ENCODE results near the gene ADAM19.

The ADAM19 gene

GRCh38 chr5:157556615-157557418 lies 18.8 kb downstream of the ADAM19 start:
- Histone ChIP-seq H3K9me3 (ENCODE audit: insufficient read depth, low read depth, low read length) (no peaks in the 10 kb centered on the region), H3K27ac (ENCODE audit: low read length) (no peak overlapping the region), H3K4me3 (ENCODE audit: low read length) (no peak overlapping the region), H3K9ac (ENCODE audit: low read depth, low read length) (no peak overlapping the region), H3K36me3 (ENCODE audit: insufficient read depth, low read depth, low read length) (no peaks in the 10 kb centered on the region), H3K4me1 (ENCODE audit: insufficient read depth, low read length) (peaks cover 17% of the 10 kb centered on the region), H3K27me3 (ENCODE audit: insufficient read depth, low read length) (no peaks in the 10 kb centered on the region)

GRCh38 chr5:157555037-157555640 lies 20.4 kb downstream of the ADAM19 start:
- Histone ChIP-seq H3K4me3 (ENCODE audit: low read length) (no peak overlapping the region), H3K27ac (ENCODE audit: low read length) (no peak overlapping the region), H3K9ac (ENCODE audit: low read depth, low read length) (no peak overlapping the region), H3K27me3 (ENCODE audit: insufficient read depth, low read length) (no peaks in the 10 kb centered on the region), H3K9me3 (ENCODE audit: insufficient read depth, low read depth, low read length) (no peaks in the 10 kb centered on the region), H3K4me1 (ENCODE audit: insufficient read depth, low read length) (peaks cover 11% of the 10 kb centered on the region), H3K36me3 (ENCODE audit: insufficient read depth, low read depth, low read length) (no peaks in the 10 kb centered on the region)

GRCh38 chr5:157554179-157555036 lies 21.2 kb downstream of the ADAM19 start:
- H3K9ac ChIP-seq (ENCODE audit: low read depth, low read length) = no peak overlapping the region
- no peaks in the 10 kb centered on the region for H3K9me3 ChIP-seq (ENCODE audit: insufficient read depth, low read depth, low read length)
- H3K36me3 ChIP-seq (ENCODE audit: insufficient read depth, low read depth, low read length) = no peaks in the 10 kb centered on the region
- no peaks in the 10 kb centered on the region for H3K27me3 ChIP-seq (ENCODE audit: insufficient read depth, low read length)
- H3K4me1 ChIP-seq (ENCODE audit: insufficient read depth, low read length) = peaks cover 11% of the 10 kb centered on the region
- no peak overlapping the region for H3K4me3 ChIP-seq (ENCODE audit: low read length)
- no peak overlapping the region for H3K27ac ChIP-seq (ENCODE audit: low read length)

GRCh38 chr5:157552650-157553049 lies 22.9 kb downstream of the ADAM19 start:
- H3K4me1 ChIP-seq (ENCODE audit: insufficient read depth, low read length) = peaks cover 7% of the 10 kb centered on the region
- H3K27me3 ChIP-seq (ENCODE audit: insufficient read depth, low read length) = no peaks in the 10 kb centered on the region

GRCh38 chr5:157550663-157551062 lies 24.9 kb downstream of the ADAM19 start:
- no peak overlapping the region for H3K4me3 ChIP-seq (ENCODE audit: low read length)
- H3K36me3 ChIP-seq (ENCODE audit: insufficient read depth, low read depth, low read length) = no peaks in the 10 kb centered on the region
- H3K9me3 ChIP-seq (ENCODE audit: insufficient read depth, low read depth, low read length) = no peaks in the 10 kb centered on the region
- peaks cover 7% of the 10 kb centered on the region for H3K4me1 ChIP-seq (ENCODE audit: insufficient read depth, low read length)
- no peak overlapping the region for H3K27ac ChIP-seq (ENCODE audit: low read length)
- no peak overlapping the region for H3K9ac ChIP-seq (ENCODE audit: low read depth, low read length)
- no peaks in the 10 kb centered on the region for H3K27me3 ChIP-seq (ENCODE audit: insufficient read depth, low read length)

More at GRCh38 chr5:157552650-157553049, 22.9 kb downstream of the ADAM19 start:
- Histone ChIP-seq H3K9ac (ENCODE audit: low read depth, low read length) (no peak overlapping the region), H3K9me3 (ENCODE audit: insufficient read depth, low read depth, low read length) (no peaks in the 10 kb centered on the region), H3K36me3 (ENCODE audit: insufficient read depth, low read depth, low read length) (no peaks in the 10 kb centered on the region), H3K4me3 (ENCODE audit: low read length) (no peak overlapping the region), H3K27ac (ENCODE audit: low read length) (no peak overlapping the region)

GRCh38 chr5:157549954-157550549 lies 25.5 kb downstream of the ADAM19 start:
- Histone ChIP-seq H3K27ac (ENCODE audit: low read length) (no peak overlapping the region), H3K4me1 (ENCODE audit: insufficient read depth, low read length) (peaks cover 7% of the 10 kb centered on the region), H3K9ac (ENCODE audit: low read depth, low read length) (no peak overlapping the region), H3K9me3 (ENCODE audit: insufficient read depth, low read depth, low read length) (no peaks in the 10 kb centered on the region), H3K4me3 (ENCODE audit: low read length) (no peak overlapping the region), H3K27me3 (ENCODE audit: insufficient read depth, low read length) (no peaks in the 10 kb centered on the region), H3K36me3 (ENCODE audit: insufficient read depth, low read depth, low read length) (no peaks in the 10 kb centered on the region)

GRCh38 chr5:157549283-157549629 lies 26.3 kb downstream of the ADAM19 start:
- Histone ChIP-seq H3K27me3 (ENCODE audit: insufficient read depth, low read length) (no peaks in the 10 kb centered on the region), H3K9me3 (ENCODE audit: insufficient read depth, low read depth, low read length) (no peaks in the 10 kb centered on the region), H3K4me1 (ENCODE audit: insufficient read depth, low read length) (peaks cover 2% of the 10 kb centered on the region), H3K27ac (ENCODE audit: low read length) (no peak overlapping the region), H3K4me3 (ENCODE audit: low read length) (no peak overlapping the region), H3K9ac (ENCODE audit: low read depth, low read length) (no peak overlapping the region), H3K36me3 (ENCODE audit: insufficient read depth, low read depth, low read length) (no peaks in the 10 kb centered on the region)

- Histone ChIP-seq H3K36me3 (ENCODE audit: insufficient read depth, low read depth, low read length) (no peaks in the 10 kb centered on the region), H3K27me3 (ENCODE audit: insufficient read depth, low read length) (no peaks in the 10 kb centered on the region), H3K9ac (ENCODE audit: low read depth, low read length) (no peak overlapping the region), H3K9me3 (ENCODE audit: insufficient read depth, low read depth, low read length) (no peaks in the 10 kb centered on the region), H3K27ac (ENCODE audit: low read length) (no peak overlapping the region), H3K4me1 (ENCODE audit: insufficient read depth, low read length) (no peaks in the 10 kb centered on the region; the same call in 1 of the 2 replicates), H3K4me3 (ENCODE audit: low read length) (no peak overlapping the region)
Observed at GRCh38 chr5:157548513-157549282, 26.9 kb downstream of the ADAM19 start.

GRCh38 chr5:157547941-157548512 lies 27.5 kb downstream of the ADAM19 start:
- no peaks in the 10 kb centered on the region; the same call in 1 of the 2 replicates for H3K4me1 ChIP-seq (ENCODE audit: insufficient read depth, low read length)
- no peaks in the 10 kb centered on the region for H3K9me3 ChIP-seq (ENCODE audit: insufficient read depth, low read depth, low read length)
- H3K4me3 ChIP-seq (ENCODE audit: low read length) = no peak overlapping the region
- H3K27me3 ChIP-seq (ENCODE audit: insufficient read depth, low read length) = no peaks in the 10 kb centered on the region
- H3K9ac ChIP-seq (ENCODE audit: low read depth, low read length) = no peak overlapping the region
- no peak overlapping the region for H3K27ac ChIP-seq (ENCODE audit: low read length)
- H3K36me3 ChIP-seq (ENCODE audit: insufficient read depth, low read depth, low read length) = no peaks in the 10 kb centered on the region

- H3K27me3 ChIP-seq (ENCODE audit: insufficient read depth, low read length) = no peaks in the 10 kb centered on the region
- no peaks in the 10 kb centered on the region for H3K36me3 ChIP-seq (ENCODE audit: insufficient read depth, low read depth, low read length)
- H3K4me3 ChIP-seq (ENCODE audit: low read length) = no peak overlapping the region
- H3K4me1 ChIP-seq (ENCODE audit: insufficient read depth, low read length) = peaks cover 3% of the 10 kb centered on the region; the same call in 1 of the 2 replicates
- no peak overlapping the region for H3K27ac ChIP-seq (ENCODE audit: low read length)
- H3K9me3 ChIP-seq (ENCODE audit: insufficient read depth, low read depth, low read length) = no peaks in the 10 kb centered on the region
- no peak overlapping the region for H3K9ac ChIP-seq (ENCODE audit: low read depth, low read length)
Observed at GRCh38 chr5:157546456-157547100, 29.0 kb downstream of the ADAM19 start.
